Measurements from ENCODE around the gene PIK3CD. TPM values are rescaled to one million over a fixed set of nuclear protein-coding genes. Genes with fewer than 3 reads are reported as not detected.

Gene PIK3CD
- polyA plus RNA-seq, 1 of the 3 experiments (the other 2 are of a cell fraction): 6.0 TPM

GRCh38 chr1:9665193-9665592, 13.7 kb downstream of the PIK3CD start:
- Histone ChIP-seq H2AFZ (ENCODE audit: low read depth) (no peak overlapping the region), H3K4me3 (ENCODE audit: low read depth in 2 of 2, low read length in 1 of 2) (no peak overlapping the region), H4K20me1 (ENCODE audit: insufficient read depth) (no peaks in the 10 kb centered on the region), H3K79me2 (ENCODE audit: insufficient read depth) (no peaks in the 10 kb centered on the region), H3K4me2 (no peak overlapping the region), H3F3A (replicated peaks; ENCODE audit: insufficient read depth) (no peaks in the 10 kb centered on the region), H3K27ac (ENCODE audit: low read depth in 2 of 2, low read length in 1 of 2) (no peak overlapping the region), H3K36me3 (replicated peaks in 1 of 2; ENCODE audit: control insufficient read depth in 1 of 2, insufficient read depth in 2 of 2, low read length in 1 of 2) (no peaks in the 10 kb centered on the region), H3K9ac (no peak overlapping the region), H3K4me1 (ENCODE audit: control insufficient read depth in 1 of 2, insufficient read depth in 2 of 2, low read depth in 1 of 2, low read length in 1 of 2) (no peaks in the 10 kb centered on the region), H3K27me3 (ENCODE audit: insufficient read depth) (no peaks in the 10 kb centered on the region; the same call in 1 of the 2 replicates), H3K9me3 (no peaks in the 10 kb centered on the region), H3K9me2 (no peaks in the 10 kb centered on the region)
- POLR2A ChIA-PET: interaction anchor here (0.6 kb wide), 1 partner anchor 9 kb away, joined by 5 read pairs; no protein-coding TSS in a partner anchor
- TF ChIP-seq EZH2phosphoT487 (IDR thresholded peaks at IDR 0.05; ENCODE audit: borderline replicate concordance, low read depth) (no peak), GATA2 (CRISPR knock-in tag; IDR thresholded peaks at IDR 0.05) (no peak), TCF12 (IDR thresholded peaks at IDR 0.05) (no peak), RAD21 (IDR thresholded peaks at IDR 0.05; ENCODE audit: low read length) (no peak), FOXM1 (IDR thresholded peaks at IDR 0.05; ENCODE audit: low read depth) (no peak), ELF1 (IDR thresholded peaks at IDR 0.05) (no peak), SMC3 (IDR thresholded peaks at IDR 0.05; ENCODE audit: low read depth, low read length) (no peak), ZBTB33 (IDR thresholded peaks at IDR 0.05; ENCODE audit: borderline replicate concordance, low read depth) (no peak), RXRA (IDR thresholded peaks at IDR 0.05; ENCODE audit: borderline replicate concordance, low read depth) (no peak), SIN3A (IDR thresholded peaks at IDR 0.05; ENCODE audit: borderline replicate concordance, low read depth, low read length) (no peak), TEAD4 (IDR thresholded peaks at IDR 0.05; ENCODE audit: borderline replicate concordance, insufficient read depth) (no peak), GABPA (IDR thresholded peaks at IDR 0.05; ENCODE audit: low read depth) (no peak), RCOR1 (IDR thresholded peaks at IDR 0.05; ENCODE audit: low read length) (no peak), REST (IDR thresholded peaks at IDR 0.05; ENCODE audit: low read depth, low read length) (no peak), YY1 (IDR thresholded peaks at IDR 0.05; ENCODE audit: low read depth) (no peak), USF2 (IDR thresholded peaks at IDR 0.05; ENCODE audit: borderline replicate concordance, low read depth, low read length) (no peak)
- TF ChIP-seq, protein P1, sequence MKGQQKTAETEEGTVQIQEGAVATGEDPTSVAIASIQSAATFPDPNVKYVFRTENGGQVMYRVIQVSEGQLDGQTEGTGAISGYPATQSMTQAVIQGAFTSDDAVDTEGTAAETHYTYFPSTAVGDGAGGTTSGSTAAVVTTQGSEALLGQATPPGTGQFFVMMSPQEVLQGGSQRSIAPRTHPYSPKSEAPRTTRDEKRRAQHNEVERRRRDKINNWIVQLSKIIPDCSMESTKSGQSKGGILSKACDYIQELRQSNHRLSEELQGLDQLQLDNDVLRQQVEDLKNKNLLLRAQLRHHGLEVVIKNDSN (IDR thresholded peaks at IDR 0.05; ENCODE audit: borderline replicate concordance, low read depth): no peak
- TF ChIP-seq, protein P2, sequence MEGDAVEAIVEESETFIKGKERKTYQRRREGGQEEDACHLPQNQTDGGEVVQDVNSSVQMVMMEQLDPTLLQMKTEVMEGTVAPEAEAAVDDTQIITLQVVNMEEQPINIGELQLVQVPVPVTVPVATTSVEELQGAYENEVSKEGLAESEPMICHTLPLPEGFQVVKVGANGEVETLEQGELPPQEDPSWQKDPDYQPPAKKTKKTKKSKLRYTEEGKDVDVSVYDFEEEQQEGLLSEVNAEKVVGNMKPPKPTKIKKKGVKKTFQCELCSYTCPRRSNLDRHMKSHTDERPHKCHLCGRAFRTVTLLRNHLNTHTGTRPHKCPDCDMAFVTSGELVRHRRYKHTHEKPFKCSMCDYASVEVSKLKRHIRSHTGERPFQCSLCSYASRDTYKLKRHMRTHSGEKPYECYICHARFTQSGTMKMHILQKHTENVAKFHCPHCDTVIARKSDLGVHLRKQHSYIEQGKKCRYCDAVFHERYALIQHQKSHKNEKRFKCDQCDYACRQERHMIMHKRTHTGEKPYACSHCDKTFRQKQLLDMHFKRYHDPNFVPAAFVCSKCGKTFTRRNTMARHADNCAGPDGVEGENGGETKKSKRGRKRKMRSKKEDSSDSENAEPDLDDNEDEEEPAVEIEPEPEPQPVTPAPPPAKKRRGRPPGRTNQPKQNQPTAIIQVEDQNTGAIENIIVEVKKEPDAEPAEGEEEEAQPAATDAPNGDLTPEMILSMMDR (IDR thresholded peaks at IDR 0.05): no peak
- no peak for DNase-seq
- WGBS (ENCODE audit: low lambda C conversion rate): 28% methylated on average over 9 of the region's 9 CpGs
- CTCF ChIA-PET: interaction anchor here (0.7 to 1.0 kb wide), 4 partner anchors 14 to 203 kb away, joined by 3 to 4 read pairs (median 3); partner anchors contain the start of gene PIK3CD

All from SK-N-SH (cell line).